Activated CD4-positive, alpha-beta T cell treated with anti-CD3 and anti-CD28 coated beads for 4 hours (primary cell): ENCODE data around the gene CEP78.

Experiments used
- DNase-seq, 2 donors: peaks; one replicate each; pipeline ENCODE4 v3.0.0-alpha.2; 2020

The CEP78 gene

GRCh38 chr9:78314550-78314949, 78.7 kb downstream of the CEP78 start:
- DNase-seq: no peak

GRCh38 chr9:78314953-78315870, 79.3 kb downstream of the CEP78 start:
- no peak for DNase-seq

- DNase-seq: no peak
These were observed 80.5 kb downstream of the CEP78 start for GRCh38 chr9:78316166-78316892.

GRCh38 chr9:78319197-78320029, 83.5 kb downstream of the CEP78 start:
- no peak for DNase-seq

- DNase-seq: no peak
These were observed 84.3 kb downstream of the CEP78 start for GRCh38 chr9:78320030-78320693.

GRCh38 chr9:78320875-78321496, 85.1 kb downstream of the CEP78 start:
- no peak for DNase-seq

- no peak for DNase-seq
These were observed 85.6 kb downstream of the CEP78 start for GRCh38 chr9:78321505-78321904.

GRCh38 chr9:78324068-78324650, 88.3 kb downstream of the CEP78 start:
- no peak for DNase-seq

GRCh38 chr9:78324682-78325081, 88.8 kb downstream of the CEP78 start:
- no peak for DNase-seq

- no peak for DNase-seq
These were observed 89.5 kb downstream of the CEP78 start for GRCh38 chr9:78325343-78325742.

GRCh38 chr9:78325846-78326360, 90.0 kb downstream of the CEP78 start:
- DNase-seq: no peak

GRCh38 chr9:78326564-78326963, 90.7 kb downstream of the CEP78 start:
- no peak for DNase-seq
